ENCODE results near the gene MAP3K7.
"Not testable (repeated sequence)": the region's sequence is repeated elsewhere in the genome, so short reads cannot be mapped to it uniquely, and the experiment has no call there.

Gene MAP3K7

GRCh38 chr6:90575267-90575666 lies 11.6 kb downstream of the MAP3K7 start:
- no peak for DNase-seq

- DNase-seq = no peak
Measured at GRCh38 chr6:90574610-90575009, 12.3 kb downstream of the MAP3K7 start.

GRCh38 chr6:90573624-90574023 lies 13.2 kb downstream of the MAP3K7 start:
- no peak for DNase-seq

GRCh38 chr6:90572856-90573255 lies 14.0 kb downstream of the MAP3K7 start:
- no peak for DNase-seq

GRCh38 chr6:90569223-90569622 lies 17.6 kb downstream of the MAP3K7 start:
- no peak for DNase-seq

GRCh38 chr6:90567682-90568081 lies 19.2 kb downstream of the MAP3K7 start:
- not testable (repeated sequence) for DNase-seq

GRCh38 chr6:90562341-90562740 lies 24.5 kb downstream of the MAP3K7 start:
- DNase-seq = not testable (repeated sequence)

GRCh38 chr6:90559931-90560330 lies 26.9 kb downstream of the MAP3K7 start:
- no peak for DNase-seq

GRCh38 chr6:90557006-90557405 lies 29.9 kb downstream of the MAP3K7 start:
- no peak for DNase-seq

- no peak for DNase-seq
Measured at GRCh38 chr6:90547991-90548390, 38.9 kb downstream of the MAP3K7 start.

GRCh38 chr6:90547079-90547478 lies 39.8 kb downstream of the MAP3K7 start:
- no peak for DNase-seq

- DNase-seq = no peak
Measured at GRCh38 chr6:90545448-90545847, 41.4 kb downstream of the MAP3K7 start.

GRCh38 chr6:90544741-90545140 lies 42.1 kb downstream of the MAP3K7 start:
- DNase-seq = no peak

- no peak for DNase-seq
Measured at GRCh38 chr6:90544081-90544480, 42.8 kb downstream of the MAP3K7 start.

GRCh38 chr6:90541221-90541620 lies 45.7 kb downstream of the MAP3K7 start:
- no peak for DNase-seq

- DNase-seq = no peak
Measured at GRCh38 chr6:90538278-90539046, 48.4 kb downstream of the MAP3K7 start.

- no peak for DNase-seq
Measured at GRCh38 chr6:90537723-90538258, 49.1 kb downstream of the MAP3K7 start.

- DNase-seq = no peak
Measured at GRCh38 chr6:90537027-90537426, 49.8 kb downstream of the MAP3K7 start.

- DNase-seq = no peak
Measured at GRCh38 chr6:90536520-90536919, 50.4 kb downstream of the MAP3K7 start.

- DNase-seq = no peak
Measured at GRCh38 chr6:90534337-90535025, 52.4 kb downstream of the MAP3K7 start.

GRCh38 chr6:90533615-90534336 lies 53.1 kb downstream of the MAP3K7 start:
- no peak for DNase-seq

- DNase-seq = no peak
Measured at GRCh38 chr6:90530882-90531281, 56.0 kb downstream of the MAP3K7 start.

- DNase-seq = no peak
Measured at GRCh38 chr6:90525421-90525820, 61.5 kb downstream of the MAP3K7 start.
